Nephron progenitor cell (in vitro differentiated cells): ENCODE data around the gene PGP.
"Not testable (repeated sequence)": the region's sequence is repeated elsewhere in the genome, so short reads cannot be mapped to it uniquely, and the experiment has no call there.

Experiments used
- DNase-seq: peaks from one replicate; pipeline ENCODE4 v3.0.0; 2021
- H3K27ac Mint-ChIP-seq: 2 replicates; pipeline ENCODE4 v1.8.0; 2021; ENCODE audit warnings: mild to moderate bottlenecking, moderate library complexity, mixed read lengths
- H3K27me3 Mint-ChIP-seq: 2 replicates; pipeline ENCODE4 v1.8.0; 2021; ENCODE audit warnings: mild to moderate bottlenecking, low read depth, mixed read lengths; ENCODE audit not compliant: poor library complexity
- H3K36me3 Mint-ChIP-seq: 2 replicates; pipeline ENCODE4 v1.8.0; 2021; ENCODE audit warnings: low read depth, mixed read lengths
- H3K4me1 Mint-ChIP-seq: 2 replicates; pipeline ENCODE4 v1.8.0; 2021; ENCODE audit warnings: mixed read lengths
- H3K4me3 Mint-ChIP-seq: 2 replicates; pipeline ENCODE4 v1.8.0; 2021; ENCODE audit warnings: mild to moderate bottlenecking, moderate library complexity, mixed read lengths
- H3K9me3 Mint-ChIP-seq: 2 replicates; pipeline ENCODE4 v1.8.0; 2021; ENCODE audit warnings: mild to moderate bottlenecking, moderate library complexity, mixed read lengths
- CTCF ChIP-seq: fragments of 200-600 bp; sonication (generic); IDR thresholded peaks from 2 replicates; pipeline ENCODE4 v1.5.0; 2021; ENCODE audit warnings: antibody characterized with exemption

The PGP gene

GRCh38 chr16:2214719-2214968 is at the start of gene PGP:
PGP (minus strand) TSS chr16:2214840; CDS start chr16:2214777, 63 bp downstream.
- Mint-ChIP-seq H3K4me1 (peaks cover 36% of the 10 kb centered on the region), H3K9me3 (no peaks in the 10 kb centered on the region), H3K36me3 (no peaks in the 10 kb centered on the region), H3K27ac (peak within 1 kb of the TSS; percentile 99), H3K27me3 (no peaks in the 10 kb centered on the region), H3K4me3 (peak within 1 kb of the TSS; percentile 88)
- no peak for DNase-seq
- TF ChIP-seq CTCF: no peak

GRCh38 chr16:2263026-2263425 is 48.4 kb upstream of the PGP start:
- DNase-seq, H3K4me3 Mint-ChIP-seq, H3K9me3 Mint-ChIP-seq, H3K27me3 Mint-ChIP-seq: not testable (repeated sequence)
- H3K36me3 Mint-ChIP-seq: peaks cover 66% of the 10 kb centered on the region
- H3K4me1 Mint-ChIP-seq: peaks cover 32% of the 10 kb centered on the region
- H3K27ac Mint-ChIP-seq: peak overlapping the region; percentile 29

GRCh38 chr16:2260250-2260649 is 45.6 kb upstream of the PGP start:
- Mint-ChIP-seq H3K9me3 (no peaks in the 10 kb centered on the region), H3K27ac (no peak overlapping the region), H3K36me3 (peaks cover 91% of the 10 kb centered on the region), H3K27me3 (no peaks in the 10 kb centered on the region), H3K4me3 (no peak overlapping the region), H3K4me1 (peaks cover 27% of the 10 kb centered on the region)
- no peak for TF ChIP-seq CTCF
- no peak for DNase-seq

- H3K4me3 Mint-ChIP-seq, DNase-seq, H3K27me3 Mint-ChIP-seq, H3K9me3 Mint-ChIP-seq: not testable (repeated sequence)
- peaks cover 83% of the 10 kb centered on the region for H3K36me3 Mint-ChIP-seq
- peaks cover 15% of the 10 kb centered on the region for H3K4me1 Mint-ChIP-seq
- peak overlapping the region; percentile 66 for H3K27ac Mint-ChIP-seq
Observed at GRCh38 chr16:2258530-2258929, 43.9 kb upstream of the PGP start.

GRCh38 chr16:2257726-2258125 is 43.1 kb upstream of the PGP start:
- Mint-ChIP-seq H3K27me3 (no peaks in the 10 kb centered on the region), H3K4me1 (peaks cover 23% of the 10 kb centered on the region), H3K36me3 (peaks cover 83% of the 10 kb centered on the region), H3K9me3 (no peaks in the 10 kb centered on the region), H3K4me3 (no peak overlapping the region), H3K27ac (peak overlapping the region; percentile 54)
- no peak for DNase-seq
- TF ChIP-seq CTCF: no peak

GRCh38 chr16:2256531-2257140 is 42.0 kb upstream of the PGP start:
- TF ChIP-seq CTCF: no peak
- H3K36me3 Mint-ChIP-seq: peaks cover 73% of the 10 kb centered on the region

GRCh38 chr16:2253293-2253692 is 38.7 kb upstream of the PGP start:
- Mint-ChIP-seq H3K36me3 (peaks cover 43% of the 10 kb centered on the region), H3K9me3 (no peaks in the 10 kb centered on the region), H3K4me3 (no peak overlapping the region), H3K27ac (peak overlapping the region; percentile 78), H3K27me3 (no peaks in the 10 kb centered on the region), H3K4me1 (peaks cover 37% of the 10 kb centered on the region)
- no peak for TF ChIP-seq CTCF
- no peak for DNase-seq

More at GRCh38 chr16:2256531-2257140, 42.0 kb upstream of the PGP start:
- peak overlapping the region; percentile 89 for H3K27ac Mint-ChIP-seq
- H3K4me3 Mint-ChIP-seq: no peak overlapping the region
- peaks cover 26% of the 10 kb centered on the region for H3K4me1 Mint-ChIP-seq
- no peak for DNase-seq
- H3K27me3 Mint-ChIP-seq: no peaks in the 10 kb centered on the region
- H3K9me3 Mint-ChIP-seq: no peaks in the 10 kb centered on the region
